GM12873 (cell line): ENCODE results near the gene SLC6A2.

ENCODE experiments used
- TF ChIP-seq, protein P1 (sequence below): IDR thresholded peaks from 2 replicates; pipeline ENCODE4 v1.5.1; 2012; ENCODE audit warnings: low read depth, mild to moderate bottlenecking, moderate library complexity, low read length, control low read depth; ENCODE audit not compliant: insufficient read depth; ENCODE audit errors: missing control alignments

SLC6A2 gene

DNA sequence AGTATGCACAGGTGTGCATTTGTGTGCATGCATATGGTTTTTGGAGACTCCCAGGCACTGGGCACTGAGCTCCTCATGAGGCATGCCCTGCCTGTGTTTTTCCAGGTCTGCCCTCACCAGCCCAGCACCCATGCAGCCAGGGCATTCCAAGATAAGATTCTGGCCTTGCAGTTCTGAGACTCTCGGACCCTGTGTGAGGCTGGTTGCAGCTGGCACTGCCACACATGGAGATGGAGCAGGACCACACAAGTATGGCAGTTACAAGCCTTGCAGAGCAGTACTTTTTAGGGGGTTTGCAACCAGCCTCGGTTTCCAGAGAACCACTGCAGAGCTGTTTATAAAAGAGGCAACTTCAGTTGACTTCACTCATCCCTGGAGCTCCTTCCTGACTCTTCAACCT, 10.2 kb downstream of the SLC6A2 start:
- TF ChIP-seq, protein P1, sequence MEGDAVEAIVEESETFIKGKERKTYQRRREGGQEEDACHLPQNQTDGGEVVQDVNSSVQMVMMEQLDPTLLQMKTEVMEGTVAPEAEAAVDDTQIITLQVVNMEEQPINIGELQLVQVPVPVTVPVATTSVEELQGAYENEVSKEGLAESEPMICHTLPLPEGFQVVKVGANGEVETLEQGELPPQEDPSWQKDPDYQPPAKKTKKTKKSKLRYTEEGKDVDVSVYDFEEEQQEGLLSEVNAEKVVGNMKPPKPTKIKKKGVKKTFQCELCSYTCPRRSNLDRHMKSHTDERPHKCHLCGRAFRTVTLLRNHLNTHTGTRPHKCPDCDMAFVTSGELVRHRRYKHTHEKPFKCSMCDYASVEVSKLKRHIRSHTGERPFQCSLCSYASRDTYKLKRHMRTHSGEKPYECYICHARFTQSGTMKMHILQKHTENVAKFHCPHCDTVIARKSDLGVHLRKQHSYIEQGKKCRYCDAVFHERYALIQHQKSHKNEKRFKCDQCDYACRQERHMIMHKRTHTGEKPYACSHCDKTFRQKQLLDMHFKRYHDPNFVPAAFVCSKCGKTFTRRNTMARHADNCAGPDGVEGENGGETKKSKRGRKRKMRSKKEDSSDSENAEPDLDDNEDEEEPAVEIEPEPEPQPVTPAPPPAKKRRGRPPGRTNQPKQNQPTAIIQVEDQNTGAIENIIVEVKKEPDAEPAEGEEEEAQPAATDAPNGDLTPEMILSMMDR, result no peak

GRCh38 chr16:55667753-55668152, 12.0 kb downstream of the SLC6A2 start:
- TF ChIP-seq, protein P1, result no peak

GRCh38 chr16:55668340-55669281, 12.8 kb downstream of the SLC6A2 start:
- TF ChIP-seq, protein P1, result no peak

GRCh38 chr16:55671206-55671973, 15.6 kb downstream of the SLC6A2 start:
- TF ChIP-seq, protein P1, result no peak

- TF ChIP-seq, protein P1, result no peak
Observed at GRCh38 chr16:55671974-55672280, 16.1 kb downstream of the SLC6A2 start.

DNA sequence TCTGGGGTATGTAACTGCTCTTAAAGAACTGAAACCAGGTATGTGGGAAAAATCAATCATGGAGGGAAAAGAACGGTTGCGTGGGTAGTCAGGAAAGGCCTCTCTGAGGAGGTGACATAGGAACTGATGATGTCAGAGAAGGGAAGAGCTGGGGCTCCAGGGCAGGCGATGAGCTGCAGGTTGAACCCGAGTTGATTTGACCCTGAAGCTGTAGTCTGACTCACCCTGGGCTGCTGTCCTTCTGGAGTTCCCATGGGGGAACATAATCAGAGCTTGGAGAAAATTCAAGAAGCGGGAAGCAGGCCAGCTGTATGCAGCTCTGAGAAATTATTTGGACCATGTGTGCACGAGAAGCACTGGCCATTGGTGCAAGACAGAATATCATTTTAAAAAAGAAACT, 16.7 kb downstream of the SLC6A2 start:
- TF ChIP-seq, protein P1, result no peak

DNA sequence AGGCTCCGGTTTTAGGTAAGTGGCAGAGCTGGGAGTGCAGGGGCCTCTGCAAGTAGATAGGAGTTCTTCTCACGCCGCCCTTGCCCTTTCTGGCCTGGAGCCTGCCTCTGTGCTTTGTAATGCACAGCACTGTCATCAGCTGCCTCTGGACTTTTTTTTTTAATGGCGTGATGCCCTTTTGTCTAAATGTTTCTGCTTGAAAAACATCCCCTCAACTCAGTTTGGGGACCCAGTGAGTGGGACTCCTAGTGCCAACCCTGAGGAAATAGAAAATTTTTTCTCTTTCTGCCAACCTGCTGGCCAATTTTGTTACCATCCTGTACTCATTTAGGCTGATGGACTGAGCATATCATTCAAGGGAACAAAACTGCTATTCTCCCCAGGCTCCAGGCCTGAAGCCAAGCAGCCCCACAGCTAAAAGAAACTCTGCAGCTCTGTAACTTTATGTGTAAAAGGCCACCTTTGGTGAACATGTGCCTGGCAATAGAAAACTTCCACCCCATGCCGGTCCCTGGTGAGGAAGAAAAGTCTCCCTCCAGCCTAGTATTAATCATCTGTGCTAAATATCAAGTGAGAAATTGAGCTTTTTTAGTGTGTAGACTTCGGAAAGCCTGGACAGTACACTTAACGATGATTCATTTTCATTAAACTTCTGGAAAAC, 22.5 kb downstream of the SLC6A2 start:
- TF ChIP-seq, protein P1, result no peak
